IPS DF 19.7 (cell line): ENCODE data around the gene KRTAP12-3.
"Not testable (repeated sequence)": the region's sequence is repeated elsewhere in the genome, so short reads cannot be mapped to it uniquely, and the experiment has no call there.

ENCODE experiments used
- DNase-seq: peaks from one replicate; pipeline ENCODE4 v3.0.0-alpha.2; 2013; ENCODE audit warnings: low read depth, low spot score

The KRTAP12-3 gene, protein sequence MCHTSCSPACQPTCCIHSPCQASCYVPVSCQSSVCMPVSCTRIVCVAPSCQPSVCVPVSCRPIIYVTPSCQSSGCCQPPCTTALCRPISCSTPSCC

DNA sequence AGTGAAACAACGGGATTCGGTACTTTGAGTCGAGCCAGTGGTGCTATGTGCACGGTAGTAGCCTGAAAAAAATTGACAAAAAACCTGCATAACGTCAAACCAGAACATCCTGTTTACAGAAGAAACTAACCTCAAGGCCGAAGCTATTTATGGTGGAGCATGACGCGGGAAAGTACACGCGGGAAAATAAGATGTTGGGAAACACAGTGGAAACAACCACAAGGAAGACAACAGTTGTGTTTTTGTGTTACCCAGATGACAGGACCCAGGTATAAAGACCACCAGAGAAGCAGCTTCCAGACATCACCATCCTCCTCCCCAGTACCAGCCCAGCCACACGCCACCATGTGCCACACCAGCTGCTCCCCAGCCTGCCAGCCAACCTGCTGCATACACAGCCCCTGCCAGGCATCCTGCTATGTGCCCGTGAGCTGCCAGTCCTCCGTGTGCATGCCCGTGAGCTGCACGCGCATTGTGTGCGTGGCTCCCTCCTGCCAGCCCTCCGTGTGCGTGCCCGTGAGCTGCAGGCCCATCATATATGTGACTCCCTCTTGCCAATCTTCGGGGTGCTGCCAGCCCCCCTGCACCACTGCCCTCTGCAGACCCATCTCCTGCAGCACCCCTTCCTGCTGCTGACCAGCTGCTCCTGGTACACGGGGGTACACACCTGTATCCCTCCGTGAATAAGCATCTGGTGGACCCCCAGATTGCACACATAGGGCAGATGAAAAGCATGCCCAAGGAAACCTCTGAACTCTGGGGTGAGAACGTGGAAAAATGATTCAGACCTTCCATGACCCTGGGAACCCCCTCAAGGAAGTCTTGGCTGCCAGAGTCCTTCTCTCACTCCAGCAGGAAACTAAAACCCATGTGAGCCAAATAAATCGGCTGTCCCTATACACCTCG lies at the start of gene KRTAP12-3:
Gene KRTAP12-3 (plus strand): TSS at position 298 of the 906 bp plus-strand sequence. CDS start 48 bp downstream, at position 346.
- no peak for DNase-seq

DNA sequence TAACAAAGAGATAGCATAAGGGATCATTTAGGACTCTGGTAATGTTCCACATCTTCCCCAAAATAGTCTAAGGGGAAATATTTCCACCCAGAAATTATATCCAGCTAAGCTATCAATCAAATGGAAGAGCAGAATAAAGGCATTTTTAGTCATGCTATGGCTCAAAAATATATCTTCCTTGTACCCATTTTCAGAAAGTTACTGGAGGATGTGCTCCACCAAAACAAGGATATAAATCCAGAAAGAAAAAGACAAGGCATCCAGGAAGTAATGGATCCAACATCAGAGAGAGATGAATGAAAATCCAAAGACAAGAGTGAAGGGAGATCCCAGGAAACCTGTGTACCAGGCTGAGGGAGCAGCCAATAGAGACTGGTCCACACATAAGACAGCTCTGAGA lies 48.5 kb upstream of the KRTAP12-3 start:
- DNase-seq, result no peak

DNA sequence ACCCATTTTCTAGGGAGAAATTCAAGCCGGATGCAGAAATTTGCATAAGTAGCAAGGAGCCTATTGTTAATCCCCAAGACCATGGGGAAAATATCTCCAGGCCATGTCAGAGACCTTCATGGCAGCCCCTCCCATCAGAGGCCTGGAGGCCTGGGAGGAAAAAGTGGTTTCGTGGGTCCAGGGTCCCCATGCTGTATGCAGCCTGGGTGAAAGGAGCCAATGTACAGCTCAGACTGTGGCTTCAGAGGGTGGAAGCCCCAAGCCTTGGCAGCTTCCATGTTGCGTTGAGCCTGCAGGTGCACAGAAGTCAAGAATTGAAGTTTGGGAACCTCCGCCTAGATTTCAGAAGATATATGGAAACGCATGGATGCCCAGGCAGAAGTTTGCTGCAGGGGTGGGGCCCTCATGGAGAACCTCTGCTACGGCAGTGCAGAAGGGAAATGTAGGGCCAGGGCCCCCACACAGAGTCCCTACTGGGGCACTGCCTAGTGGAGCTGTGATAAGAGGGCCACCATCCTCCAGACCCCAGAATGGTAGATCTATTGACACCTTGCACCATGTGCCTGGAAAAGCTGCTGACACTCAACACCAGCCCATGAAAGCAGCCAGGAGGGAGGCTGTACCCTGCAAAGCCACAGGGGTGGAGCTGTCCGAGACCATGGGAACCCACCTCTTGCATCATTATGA lies 47.4 kb upstream of the KRTAP12-3 start:
- not testable (repeated sequence) for DNase-seq

DNA sequence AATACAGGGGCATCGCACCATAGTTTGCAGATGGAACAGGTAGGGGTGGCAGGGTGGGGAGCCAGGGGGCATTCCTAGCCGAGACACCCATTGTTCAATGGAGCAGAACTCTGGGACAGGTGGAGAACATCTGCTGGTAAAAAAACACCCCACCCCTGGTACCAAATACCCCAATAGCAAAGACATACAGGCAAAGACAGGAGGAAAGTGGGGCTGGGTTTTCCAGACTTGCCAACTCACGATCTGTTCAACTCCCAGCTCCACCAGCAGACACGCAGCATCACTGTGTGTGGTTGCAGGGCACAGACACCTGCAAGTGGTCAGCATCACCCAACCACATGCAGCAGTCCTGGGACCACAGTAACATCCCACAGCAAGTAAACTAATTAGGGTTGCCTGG lies 46.2 kb upstream of the KRTAP12-3 start:
- DNase-seq, result no peak

DNA sequence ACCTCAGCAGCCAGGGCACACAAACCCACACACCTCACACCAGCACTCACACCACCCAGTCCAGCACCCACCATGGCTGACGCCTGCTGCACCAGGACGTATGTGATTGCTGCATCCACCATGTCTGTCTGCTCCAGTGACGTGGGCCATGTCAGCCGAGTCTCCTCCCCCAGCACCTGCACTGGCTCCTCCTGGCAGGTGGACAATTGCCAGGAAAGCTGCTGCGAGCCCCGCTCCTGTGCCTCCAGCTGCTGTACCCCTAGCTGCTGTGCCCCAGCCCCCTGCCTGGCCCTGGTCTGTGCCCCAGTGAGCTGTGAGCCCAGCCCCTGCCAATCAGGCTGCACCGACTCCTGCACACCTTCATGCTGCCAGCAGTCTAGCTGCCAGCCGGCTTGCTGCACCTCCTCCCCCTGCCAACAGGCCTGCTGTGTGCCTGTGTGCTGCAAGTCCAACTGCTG lies 45.7 kb upstream of the KRTAP12-3 start, which contains the start of gene KRTAP10-8:
Gene KRTAP10-8 (plus strand): TSS at position 51 of the 458 bp plus-strand sequence. CDS start 22 bp downstream, at position 73.
- no peak for DNase-seq

DNA sequence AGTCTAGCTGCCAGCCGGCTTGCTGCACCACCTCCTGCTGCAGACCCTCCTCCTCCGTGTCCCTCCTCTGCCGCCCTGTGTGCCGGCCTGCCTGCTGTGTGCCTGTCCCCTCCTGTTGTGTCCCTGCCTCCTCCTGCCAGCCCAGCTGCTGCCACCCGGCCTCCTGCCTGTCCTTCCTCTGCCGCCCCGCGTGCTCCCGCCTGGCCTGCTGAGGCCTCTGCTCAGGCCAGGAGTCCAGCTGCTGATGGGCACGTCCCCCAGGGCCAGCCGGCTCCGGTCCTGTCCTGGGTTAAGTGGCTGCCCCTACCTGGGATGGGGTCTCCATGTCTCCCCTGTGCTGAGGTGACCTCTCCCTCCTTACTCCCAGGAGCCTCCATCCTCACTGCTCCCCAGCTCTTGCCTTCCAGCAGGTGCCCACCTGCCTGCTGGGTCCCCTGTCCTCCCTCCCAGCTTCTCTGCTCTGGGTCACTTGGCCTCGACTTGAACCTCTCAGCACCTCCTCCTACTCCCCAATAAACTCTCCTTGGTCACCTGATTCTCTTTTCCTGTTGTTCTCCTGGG lies 45.0 kb upstream of the KRTAP12-3 start:
- no peak for DNase-seq

DNA sequence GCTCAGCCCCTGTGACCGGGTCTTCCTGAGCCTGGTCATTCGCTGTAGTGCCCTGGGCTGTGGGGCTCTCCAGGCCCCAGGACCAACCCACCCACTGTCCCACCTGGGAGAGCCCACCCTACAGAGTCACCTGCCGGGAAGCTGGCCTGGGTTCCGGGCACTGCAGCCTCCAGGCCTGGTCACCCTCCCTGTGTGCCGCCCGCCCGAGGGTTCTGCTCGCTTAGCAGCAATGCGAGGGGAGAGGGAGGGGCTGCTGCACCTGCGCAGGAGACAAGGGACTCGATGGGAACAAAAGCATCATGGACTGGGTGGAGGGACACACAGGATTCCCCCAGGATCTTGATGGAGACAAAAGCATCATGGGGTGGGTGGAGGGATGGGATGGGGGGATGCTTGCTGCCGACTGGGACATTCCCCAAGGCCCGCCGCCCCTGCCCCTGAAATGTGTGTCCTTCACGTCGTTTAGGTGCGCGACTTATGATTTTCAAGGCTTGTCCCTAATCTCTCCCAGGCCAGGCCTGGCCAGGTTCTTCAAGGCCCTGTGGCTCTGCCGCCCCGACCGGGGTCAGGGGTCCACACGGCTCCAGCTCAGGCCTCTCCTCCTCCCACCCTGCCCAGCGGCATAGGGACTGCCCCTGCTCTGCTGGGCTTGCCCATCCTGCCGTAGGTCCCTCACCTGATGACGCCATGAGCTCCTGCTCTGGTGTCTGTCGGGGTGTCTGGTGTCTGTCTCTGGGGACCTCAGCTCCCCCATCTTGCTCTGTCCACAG lies 44.2 kb upstream of the KRTAP12-3 start:
- DNase-seq, result no peak

DNA sequence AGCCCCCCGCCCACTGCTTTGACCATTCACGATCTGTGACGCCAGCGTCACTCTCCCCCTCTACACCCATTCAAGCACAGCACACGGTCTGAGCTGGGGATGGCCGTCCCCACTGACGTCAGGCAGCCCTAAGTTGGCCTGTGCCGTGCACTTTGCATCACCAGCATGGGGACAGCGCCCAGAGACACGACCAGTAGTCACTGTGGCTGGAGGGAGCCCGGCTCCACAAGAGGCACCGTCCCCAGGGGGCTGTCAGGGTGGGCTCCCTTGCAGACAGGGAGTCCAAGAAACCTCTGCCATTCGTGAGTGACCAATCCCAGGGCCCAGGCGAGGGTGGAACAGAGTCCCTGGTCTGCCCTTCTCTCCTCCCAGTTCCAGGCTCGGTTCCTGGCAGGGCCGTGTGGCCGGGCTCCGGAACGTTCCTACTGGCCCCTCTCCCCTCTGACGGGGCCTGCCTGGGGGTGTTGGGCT lies 43.5 kb upstream of the KRTAP12-3 start:
- no peak for DNase-seq

DNA sequence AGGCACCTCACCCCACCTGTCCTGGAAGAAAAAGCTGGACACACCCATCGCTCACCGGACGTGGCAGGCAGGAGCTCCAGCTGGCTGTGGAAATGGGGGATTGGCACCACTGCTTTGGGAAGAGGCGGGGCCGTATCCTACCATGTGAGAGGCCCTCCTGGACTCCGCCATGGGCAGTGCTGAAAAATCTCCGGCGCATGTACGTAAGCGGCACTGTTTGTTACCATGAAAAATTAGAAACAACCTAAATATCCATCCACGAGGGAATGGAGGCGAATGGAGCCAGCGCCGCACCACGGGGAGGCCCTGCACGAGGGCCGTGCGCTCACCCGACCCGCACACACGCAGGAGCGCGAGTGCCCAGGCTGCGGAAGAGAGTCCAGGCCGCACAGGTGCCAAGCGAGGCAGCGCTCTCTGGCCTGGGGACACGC lies 42.8 kb upstream of the KRTAP12-3 start:
- DNase-seq, result no peak

DNA sequence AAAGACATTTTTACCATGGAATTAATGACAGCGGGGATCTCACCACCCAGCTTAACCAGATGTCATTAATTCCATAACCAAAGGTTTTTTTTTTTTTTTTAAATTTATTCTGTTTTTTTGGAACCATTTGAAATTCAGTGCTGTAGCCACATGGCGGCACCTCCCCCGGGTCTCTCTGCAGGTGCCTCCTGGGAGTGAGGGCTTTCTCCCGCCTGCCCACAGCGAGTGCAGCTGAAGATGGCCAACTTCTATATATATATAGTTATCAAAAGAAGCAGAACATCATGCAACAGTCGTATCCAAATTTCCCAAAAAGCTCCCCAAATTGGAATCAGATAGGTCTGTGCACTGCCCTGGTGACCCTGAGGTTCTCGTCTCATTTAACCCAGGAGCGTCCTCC lies 42.3 kb upstream of the KRTAP12-3 start:
- DNase-seq, result no peak

DNA sequence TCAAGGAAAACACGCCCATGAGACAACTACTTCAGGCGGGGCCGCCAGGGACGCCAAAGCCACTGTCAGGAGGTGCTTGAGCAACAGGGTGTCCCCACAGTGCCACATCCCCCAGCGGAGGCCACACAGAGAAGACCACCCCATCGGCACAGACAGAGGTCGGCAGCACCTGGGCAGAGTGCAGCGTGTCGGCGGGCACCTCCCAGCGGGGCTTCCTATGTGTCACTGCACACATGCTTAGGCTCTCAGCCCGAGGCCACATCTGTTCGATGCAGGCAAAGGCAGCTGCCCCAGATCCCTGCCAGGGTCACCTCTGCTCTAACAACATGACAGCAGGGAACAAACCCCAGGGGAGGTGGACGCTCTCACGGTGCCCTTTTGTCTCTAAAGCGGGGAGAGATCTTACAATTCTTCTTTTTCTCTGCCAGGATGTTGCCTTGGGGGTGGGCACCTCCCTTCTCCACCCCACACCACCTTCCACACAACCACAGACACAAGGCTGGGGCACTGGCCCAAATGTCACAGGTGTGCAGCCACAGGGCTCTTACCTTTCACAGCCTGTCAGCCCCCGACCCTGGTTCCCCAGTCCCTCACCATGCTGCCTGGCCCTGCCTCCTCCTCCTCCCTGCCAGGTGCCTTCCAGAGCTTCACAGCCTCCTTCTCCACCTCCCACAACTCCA lies 41.7 kb upstream of the KRTAP12-3 start:
- no peak for DNase-seq

DNA sequence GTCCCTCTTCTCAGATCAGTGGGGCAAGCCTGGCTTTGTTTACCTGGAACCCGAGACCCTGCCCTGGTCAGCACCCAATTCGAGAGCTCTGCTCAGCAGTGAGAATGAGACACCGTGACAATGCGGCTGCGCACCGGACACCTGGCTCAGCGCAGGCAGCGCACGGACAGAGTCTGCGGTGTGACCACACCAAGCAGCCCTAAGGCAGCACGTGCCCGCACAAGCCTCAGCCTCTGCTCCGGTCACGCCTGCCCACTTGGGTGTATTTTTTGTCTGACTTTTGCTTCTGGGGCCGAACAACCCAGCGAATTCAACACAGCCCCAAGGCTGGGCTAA lies 41.2 kb upstream of the KRTAP12-3 start:
- no peak for DNase-seq

DNA sequence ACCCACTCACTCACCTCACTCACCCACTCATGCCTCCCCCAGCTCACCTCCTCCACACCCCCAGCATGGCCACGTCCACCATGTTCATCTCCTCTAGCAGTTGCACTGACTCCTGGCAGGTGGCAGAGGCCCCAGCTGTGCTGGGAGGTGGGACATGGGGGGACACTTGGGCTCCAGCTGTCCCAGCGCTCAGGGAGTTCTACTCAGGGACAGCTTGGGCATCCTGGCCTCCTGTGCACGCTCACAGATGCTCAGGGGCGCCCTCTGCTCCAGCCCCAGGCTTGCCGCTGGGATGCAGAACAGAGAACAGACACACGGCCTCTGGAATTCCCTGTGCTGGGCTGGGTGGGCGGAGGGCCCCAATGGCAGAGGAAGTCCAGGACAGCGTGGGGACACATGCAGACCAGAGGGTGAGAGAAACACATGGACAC lies 40.6 kb upstream of the KRTAP12-3 start:
- no peak for DNase-seq

DNA sequence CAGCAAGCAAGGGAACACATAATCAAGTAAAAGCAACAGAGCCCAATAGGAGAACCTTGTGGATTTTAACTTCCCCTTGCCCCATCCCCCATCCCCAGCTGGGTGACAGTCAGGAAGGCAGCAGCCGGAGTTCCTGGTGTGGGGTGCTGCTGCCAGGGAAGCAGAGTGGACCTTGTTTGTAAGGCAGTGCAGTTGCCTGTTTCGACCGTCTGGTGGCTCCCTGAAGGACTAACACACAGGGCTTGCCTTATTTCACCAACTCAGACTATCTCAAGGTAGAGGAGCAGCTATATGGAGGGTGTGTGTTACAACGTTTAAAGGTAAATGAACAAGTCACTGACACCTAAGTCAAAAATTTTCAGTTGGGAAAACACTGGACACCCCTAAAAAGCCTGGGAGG lies 39.2 kb upstream of the KRTAP12-3 start:
- no peak for DNase-seq

DNA sequence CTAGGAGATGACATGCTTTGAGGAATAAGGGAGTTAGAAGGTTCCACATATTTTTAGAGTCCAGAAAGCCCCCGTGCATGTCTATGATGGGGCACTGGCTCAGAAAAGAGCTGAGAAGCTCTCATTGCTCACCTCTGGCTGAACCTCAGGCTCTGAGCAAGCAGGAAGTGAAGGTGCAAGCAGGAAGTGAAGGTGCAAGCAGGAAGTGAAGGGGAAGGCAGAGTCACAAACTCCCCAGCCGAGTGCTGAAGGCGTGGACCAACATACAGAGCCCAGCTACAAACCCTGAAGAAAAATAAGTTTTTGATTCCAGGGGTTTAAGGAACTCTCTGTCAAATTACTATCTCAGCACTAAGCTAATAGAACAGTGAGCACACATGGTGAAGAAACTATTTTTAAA lies 38.8 kb upstream of the KRTAP12-3 start:
- DNase-seq, result no peak

DNA sequence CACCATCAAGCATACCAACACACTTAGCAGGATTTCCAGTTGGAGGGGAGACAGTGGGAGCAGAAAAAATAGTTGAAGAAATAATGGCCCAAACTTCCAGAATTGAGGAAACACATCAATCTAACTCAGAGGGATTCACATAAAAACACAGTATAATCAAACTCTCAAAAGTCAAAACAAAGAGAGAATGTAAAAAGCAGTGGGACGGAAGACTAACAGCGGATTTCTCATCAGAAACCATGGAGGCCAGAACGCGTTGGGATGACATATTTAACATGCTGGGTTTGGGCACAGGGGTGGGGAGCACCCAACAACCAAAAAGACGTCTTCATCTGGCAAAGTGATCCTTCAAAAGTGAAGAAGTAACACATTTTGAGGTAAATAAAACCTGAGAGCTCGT lies 37.8 kb upstream of the KRTAP12-3 start:
- no peak for DNase-seq

DNA sequence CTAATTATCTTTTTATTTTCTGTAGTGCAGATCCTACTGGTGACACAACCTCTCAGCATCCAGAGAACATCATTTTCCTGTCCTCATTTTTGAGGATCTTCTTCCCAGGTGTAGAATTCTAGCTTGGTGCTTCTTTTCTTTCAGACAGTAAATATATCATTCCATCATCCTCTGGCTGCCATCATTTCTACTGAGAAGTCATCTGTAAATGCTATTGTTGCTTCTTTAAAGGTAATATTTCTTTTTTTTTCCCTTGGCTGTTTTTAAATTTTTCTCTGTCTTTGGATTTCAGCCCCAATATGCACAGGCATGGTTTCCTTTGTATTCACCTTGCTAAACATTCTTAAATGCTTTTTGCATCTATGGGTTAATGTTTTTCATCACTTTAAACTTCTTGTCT lies 34.2 kb upstream of the KRTAP12-3 start:
- DNase-seq, result no peak

DNA sequence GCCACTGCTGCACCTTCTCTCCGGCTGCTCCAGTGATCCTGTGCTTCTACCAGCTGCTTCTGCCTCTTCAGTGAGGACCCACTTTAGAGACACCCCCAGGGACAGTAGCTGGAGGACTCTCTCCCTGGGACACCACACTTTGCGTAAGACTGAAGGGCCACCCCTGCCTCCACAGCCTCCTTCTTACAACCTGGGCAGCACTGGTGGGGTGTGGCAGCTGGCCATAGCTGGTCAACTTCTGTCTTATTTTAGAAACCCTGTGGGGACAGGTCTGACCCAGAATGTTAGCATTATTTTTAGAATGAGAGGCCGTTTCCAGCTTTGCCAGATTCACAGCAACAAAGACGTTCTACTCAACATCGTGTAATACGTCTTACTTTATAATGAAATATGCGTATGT lies 32.0 kb upstream of the KRTAP12-3 start:
- no peak for DNase-seq

DNA sequence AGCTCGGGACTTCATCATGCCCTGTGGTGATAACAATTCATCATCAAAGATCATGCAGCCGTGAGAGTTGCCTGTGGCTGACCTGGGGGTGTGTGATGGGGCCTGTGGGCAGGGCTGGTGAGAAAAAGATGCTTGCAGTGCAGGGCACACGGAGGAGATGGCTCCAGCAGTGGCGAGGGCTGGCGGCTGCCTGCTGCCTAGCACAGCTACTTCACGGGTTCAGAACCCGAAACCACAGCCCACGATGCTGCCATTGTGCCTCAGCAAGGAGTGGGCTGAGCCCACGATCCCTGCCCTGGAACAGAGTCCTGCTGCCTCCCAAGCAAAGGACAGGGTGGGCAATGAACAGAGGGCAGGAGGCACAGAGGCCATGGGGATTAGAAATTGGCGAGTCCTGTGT lies 31.5 kb upstream of the KRTAP12-3 start:
- no peak for DNase-seq

DNA sequence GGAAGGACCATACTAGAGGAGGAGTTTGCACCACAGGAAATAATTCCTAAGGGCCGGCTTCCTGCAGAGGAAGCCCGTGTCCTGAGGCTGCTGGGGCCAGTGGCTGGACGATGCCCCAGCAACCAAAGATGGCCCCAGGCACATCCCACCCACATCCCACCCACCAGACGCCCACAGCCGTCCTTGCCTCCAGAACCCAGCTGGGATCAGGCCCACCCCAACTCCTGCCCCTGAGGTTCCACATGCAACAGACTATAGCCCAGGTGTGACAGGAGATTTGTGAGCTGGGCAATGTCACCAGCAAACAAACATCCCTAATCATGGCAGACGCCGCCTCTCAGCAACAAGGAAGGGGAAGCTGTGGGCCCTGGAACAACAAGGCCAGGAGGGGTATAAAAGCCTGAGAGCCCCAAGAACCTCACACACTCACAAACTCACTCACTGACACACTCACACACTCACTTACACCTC lies 31.0 kb upstream of the KRTAP12-3 start, which contains the start of gene KRTAP10-9:
Gene KRTAP10-9 (plus strand): TSS at position 421 of the 471 bp plus-strand sequence. CDS start 79 bp downstream, outside the sequence.
- no peak for DNase-seq
